Cardiac fibroblast (primary cell): ENCODE results near the gene CAPN9.
"Not testable (repeated sequence)": the region's sequence is repeated elsewhere in the genome, so short reads cannot be mapped to it uniquely, and the experiment has no call there.

Experiments used
- DNase-seq, 2 donors: peaks; one replicate each; pipeline versions ENCODE4 v3.0.0 to v3.0.0-alpha.2; 2010; ENCODE audit warnings: low read depth in 2 of 2
- H3K4me3 ChIP-seq, 2 donors: replicated peaks in 1 of 2; 1 replicate in 1 of 2; 2 replicates in 1 of 2; pipeline ENCODE4 v1.5.1; 2011; ENCODE audit warnings: low read depth in 2 of 2, low read length in 2 of 2, mild to moderate bottlenecking in 2 of 2, moderate library complexity in 1 of 2
- CTCF ChIP-seq: IDR thresholded peaks from one replicate; pipeline ENCODE4 v1.5.1; 2011; ENCODE audit warnings: low read depth, mild to moderate bottlenecking, low read length, inconsistent platforms

CAPN9 gene

GRCh38 chr1:230711245-230711644 is 35.9 kb upstream of the CAPN9 start:
- TF ChIP-seq CTCF: no peak
- no peak overlapping the region for H3K4me3 ChIP-seq
- no peak for DNase-seq

GRCh38 chr1:230712470-230712942 is 34.7 kb upstream of the CAPN9 start:
- TF ChIP-seq CTCF: no peak
- DNase-seq: no peak
- no peak overlapping the region for H3K4me3 ChIP-seq

GRCh38 chr1:230713138-230713537 is 34.0 kb upstream of the CAPN9 start:
- H3K4me3 ChIP-seq: no peak overlapping the region
- no peak for TF ChIP-seq CTCF
- DNase-seq: no peak

- DNase-seq: no peak
- H3K4me3 ChIP-seq: no peak overlapping the region
- TF ChIP-seq CTCF: no peak
Observed at GRCh38 chr1:230713547-230713914, 33.7 kb upstream of the CAPN9 start.

GRCh38 chr1:230713915-230714764 is 33.0 kb upstream of the CAPN9 start, which contains the start of gene AGT:
Gene AGT, minus strand, starts transcription at chr1:230714122. Its CDS starts 3,299 bp downstream, at chr1:230710823.
- no peak within 1 kb of the TSS for H3K4me3 ChIP-seq
- TF ChIP-seq CTCF: no peak
- peak; percentile 69 to 73 for DNase-seq

GRCh38 chr1:230715510-230715909 is 31.7 kb upstream of the CAPN9 start:
- no peak overlapping the region for H3K4me3 ChIP-seq
- TF ChIP-seq CTCF: no peak
- DNase-seq: no peak

- not testable (repeated sequence) for H3K4me3 ChIP-seq, DNase-seq
Observed at GRCh38 chr1:230716453-230716852, 30.7 kb upstream of the CAPN9 start.
